ENCODE data around the gene CYP4F22. TPM values are rescaled to one million over a fixed set of nuclear protein-coding genes. Genes with fewer than 3 reads are reported as not detected.

The CYP4F22 gene
- total and polyA plus RNA-seq, 4 donors, result 0.07 to 0.18 TPM; not detected in 2

DNA sequence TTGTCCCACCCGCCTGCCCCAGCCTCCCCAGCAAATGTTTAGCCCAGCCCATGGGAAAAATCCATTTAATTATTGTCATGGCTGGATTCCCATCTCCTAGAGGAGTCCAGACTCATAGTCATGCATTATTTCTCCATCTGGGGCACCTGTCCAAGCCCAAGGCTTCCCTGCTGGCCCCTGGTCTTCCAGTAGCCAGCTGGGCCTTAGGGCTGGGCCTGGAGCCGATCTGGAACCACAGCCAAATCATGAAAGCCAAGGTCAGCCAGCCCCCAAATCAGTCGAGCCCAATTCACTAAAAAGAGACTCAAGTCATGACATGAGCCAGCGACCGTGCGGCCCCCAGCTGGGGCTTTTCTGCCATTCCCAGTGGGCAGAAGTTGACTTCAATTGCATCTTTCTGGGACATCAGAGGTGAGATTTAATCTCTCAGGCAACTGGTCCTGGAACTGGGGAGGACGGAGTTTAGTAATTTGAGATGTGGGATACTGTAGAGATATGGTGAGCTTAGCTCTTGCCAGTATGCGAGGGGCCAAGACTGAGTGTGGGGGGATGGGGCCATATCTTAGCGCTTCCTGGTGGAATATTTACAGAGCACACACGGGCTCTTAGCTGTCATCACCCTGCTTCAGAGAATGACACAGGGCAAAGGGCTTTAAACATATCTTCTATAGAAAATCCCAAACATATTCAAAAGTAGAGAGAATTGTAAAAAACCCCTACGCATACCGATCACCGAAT lies 19.7 kb upstream of the CYP4F22 start:
- Histone ChIP-seq H3K4me3 (no peak overlapping the region), H3K27ac (ENCODE audit: low read depth in 1 of 2, low read length in 1 of 2) (no peak overlapping the region), H3K9ac (ENCODE audit: insufficient read depth in 1 of 2, low read length in 2 of 2) (no peak overlapping the region), H3K4me1 (ENCODE audit: control insufficient read depth in 5 of 5, insufficient read depth in 5 of 5, low read length in 5 of 5) (peaks cover 0 to 1% (median 0%) of the 10 kb centered on the region in 5 donors), H3K9me3 (ENCODE audit: control insufficient read depth in 4 of 4, insufficient read depth in 3 of 4, low read length in 3 of 4) (peaks cover 0 to 3% (median 0%) of the 10 kb centered on the region in 4 donors), H3K36me3 (ENCODE audit: control insufficient read depth in 4 of 4, insufficient read depth in 4 of 4, low read length in 4 of 4) (no peaks in the 10 kb centered on the region), H3K27me3 (ENCODE audit: control insufficient read depth in 3 of 3, insufficient read depth in 3 of 3, low read length in 2 of 3) (no peaks in the 10 kb centered on the region)
- DNase-seq (no peak), ATAC-seq (ENCODE audit: insufficient read depth, low FRiP score) (no peak)
- no peak for TF ChIP-seq CTCF (IDR thresholded peaks at IDR 0.05; ENCODE audit: control extremely low read depth, extremely low read depth)
- 68 to 73% methylated on average over 13 of the region's 13 CpGs for WGBS, 2 donors

- H3K9me3 ChIP-seq (ENCODE audit: control insufficient read depth in 4 of 4, insufficient read depth in 3 of 4, low read length in 3 of 4), result no peaks in the 10 kb centered on the region
- no peaks in the 10 kb centered on the region for H3K36me3 ChIP-seq (ENCODE audit: control insufficient read depth in 4 of 4, insufficient read depth in 4 of 4, low read length in 4 of 4)
- DNase-seq (no peak), ATAC-seq (ENCODE audit: insufficient read depth, low FRiP score) (no peak)
- no peaks in the 10 kb centered on the region for H3K4me1 ChIP-seq (ENCODE audit: control insufficient read depth in 5 of 5, insufficient read depth in 5 of 5, low read length in 5 of 5)
- TF ChIP-seq CTCF (IDR thresholded peaks at IDR 0.05; ENCODE audit: control extremely low read depth, extremely low read depth), result no peak
- no peaks in the 10 kb centered on the region for H3K27me3 ChIP-seq (ENCODE audit: control insufficient read depth in 3 of 3, insufficient read depth in 3 of 3, low read length in 2 of 3)
- no peak overlapping the region for H3K9ac ChIP-seq (ENCODE audit: insufficient read depth in 1 of 2, low read length in 2 of 2)
- no peak overlapping the region for H3K4me3 ChIP-seq
- WGBS, 2 donors, result 88 to 100% methylated on average over 1 of the region's 1 CpG
- no peak overlapping the region for H3K27ac ChIP-seq (ENCODE audit: low read depth in 1 of 2, low read length in 1 of 2)
Measured at GRCh38 chr19:15495151-15495550, 13.2 kb upstream of the CYP4F22 start.

- peaks cover 0 to 8% (median 0%) of the 10 kb centered on the region in 3 donors for H3K27me3 ChIP-seq (ENCODE audit: control insufficient read depth in 3 of 3, insufficient read depth in 3 of 3, low read length in 2 of 3)
- DNase-seq (no peak), ATAC-seq (ENCODE audit: insufficient read depth, low FRiP score) (no peak)
- no peak overlapping the region for H3K27ac ChIP-seq (ENCODE audit: low read depth in 1 of 2, low read length in 1 of 2)
- H3K9me3 ChIP-seq (ENCODE audit: control insufficient read depth in 4 of 4, insufficient read depth in 3 of 4, low read length in 3 of 4), result no peaks in the 10 kb centered on the region
- no peak for TF ChIP-seq CTCF (IDR thresholded peaks at IDR 0.05; ENCODE audit: control extremely low read depth, extremely low read depth)
- no peaks in the 10 kb centered on the region for H3K4me1 ChIP-seq (ENCODE audit: control insufficient read depth in 5 of 5, insufficient read depth in 5 of 5, low read length in 5 of 5)
- H3K9ac ChIP-seq (ENCODE audit: insufficient read depth in 1 of 2, low read length in 2 of 2), result no peak overlapping the region
- 63 to 67% methylated on average over 10 of the region's 10 CpGs for WGBS, 2 donors
- no peak overlapping the region for H3K4me3 ChIP-seq
- no peaks in the 10 kb centered on the region for H3K36me3 ChIP-seq (ENCODE audit: control insufficient read depth in 4 of 4, insufficient read depth in 4 of 4, low read length in 4 of 4)
Measured at GRCh38 chr19:15498156-15498858, 10.0 kb upstream of the CYP4F22 start.
